Natural killer cell treated with Interleukin-12 subunit alpha and Interleukin-12 subunit beta and Interleukin-15 and Interleukin-18, amount 100 ng/mL, for 72 hours (primary cell): Measurements from ENCODE around the gene VANGL1. TPM values are rescaled to one million over a fixed set of nuclear protein-coding genes. Genes with fewer than 3 reads are reported as not detected.
A peak's percentile ranks its signal among the peaks of the same experiment; 100 is the strongest.

Source experiments
- ATAC-seq, 2 donors: fragments of 150-1000 bp; cut with Tn5 transposase in 1 of 2; sonication (Bioruptor Pico), chemical (Tn5 transposase) in 1 of 2; 2 replicates each; pipeline ENCODE4 v1.10.0; 2021
- DNase-seq: peaks from one replicate; pipeline ENCODE4 v3.0.0; 2022; ENCODE audit warnings: low spot score
- H3K27ac Mint-ChIP-seq, 2 donors: 1 replicate in 1 of 2; 2 replicates in 1 of 2; pipeline ENCODE4 v1.8.0; 2022; ENCODE audit warnings: mixed read lengths in 2 of 2, mild to moderate bottlenecking in 1 of 2, moderate library complexity in 1 of 2
- H3K27me3 Mint-ChIP-seq, 2 donors: 1 replicate in 1 of 2; 2 replicates in 1 of 2; pipeline ENCODE4 v1.8.0; 2022; ENCODE audit warnings: mixed read lengths in 2 of 2
- H3K36me3 Mint-ChIP-seq: one replicate; pipeline ENCODE4 v1.8.0; 2022; ENCODE audit warnings: mixed read lengths
- H3K4me1 Mint-ChIP-seq, 2 donors: 1 replicate in 1 of 2; 2 replicates in 1 of 2; pipeline ENCODE4 v1.8.0; 2022; ENCODE audit warnings: low read depth in 2 of 2, mixed read lengths in 2 of 2, mild to moderate bottlenecking in 1 of 2
- H3K4me3 Mint-ChIP-seq: one replicate; pipeline ENCODE4 v1.8.0; 2022; ENCODE audit warnings: mixed read lengths
- H3K9me3 Mint-ChIP-seq: 2 replicates; pipeline ENCODE4 v1.8.0; 2022; ENCODE audit warnings: mixed read lengths
- total RNA-seq, 2 donors: library from RNA; stranded (reverse); gene quantifications; one replicate each; pipeline ENCODE4 v1.2.3, GENCODE V29; 2022

VANGL1 gene
- total RNA-seq, 2 donors from 2014 or later = 6.5 to 7.3 TPM

DNA sequence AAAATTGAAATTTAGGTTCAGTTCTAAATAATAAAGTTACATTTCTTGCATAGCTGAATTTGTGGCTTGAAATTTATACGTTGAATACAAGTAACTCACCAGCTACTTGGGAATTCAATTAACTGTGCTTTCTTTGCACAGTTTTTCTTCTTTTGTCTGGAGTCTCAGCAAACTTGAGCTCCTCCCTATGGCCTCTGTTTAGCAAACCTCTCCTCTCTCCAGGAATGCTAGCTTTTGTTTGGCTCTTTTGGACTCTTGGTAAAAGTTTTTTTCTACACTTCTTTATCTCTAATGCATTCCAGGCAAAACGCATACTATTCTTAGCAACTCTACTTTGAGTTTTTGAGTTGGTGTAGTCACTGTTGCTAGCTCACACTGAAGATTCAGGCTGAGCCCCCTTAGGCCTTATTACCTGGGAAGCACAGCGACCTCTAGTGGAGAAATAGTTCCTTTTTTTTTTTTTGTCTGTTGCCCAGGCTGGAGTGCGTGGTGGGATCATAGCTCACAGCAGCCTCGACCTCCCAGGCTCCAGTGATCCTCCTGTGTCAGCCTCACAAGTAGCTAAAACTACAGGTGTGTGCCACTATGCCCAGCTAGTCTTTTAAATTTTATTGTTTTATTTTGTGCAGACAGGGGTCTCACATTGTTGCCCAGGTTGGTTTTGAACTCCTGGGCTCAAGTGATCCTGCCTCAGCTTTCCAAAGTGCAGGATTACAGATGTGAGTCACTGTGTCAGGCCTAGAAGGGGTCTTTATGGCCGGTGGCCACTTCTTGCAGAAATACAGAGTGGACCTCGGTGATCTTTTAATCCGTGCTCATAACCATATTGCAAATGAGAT, 65.0 kb downstream of the VANGL1 start:
- no peak for DNase-seq
- Mint-ChIP-seq H3K27ac (no peak overlapping the region), H3K36me3 (no peaks in the 10 kb centered on the region), H3K4me3 (no peak overlapping the region), H3K4me1 (no peaks in the 10 kb centered on the region), H3K27me3 (peaks cover 15 to 17% of the 10 kb centered on the region in 2 donors), H3K9me3 (no peaks in the 10 kb centered on the region)
- peak in 1 of 2 donors; percentile 54 for ATAC-seq

DNA sequence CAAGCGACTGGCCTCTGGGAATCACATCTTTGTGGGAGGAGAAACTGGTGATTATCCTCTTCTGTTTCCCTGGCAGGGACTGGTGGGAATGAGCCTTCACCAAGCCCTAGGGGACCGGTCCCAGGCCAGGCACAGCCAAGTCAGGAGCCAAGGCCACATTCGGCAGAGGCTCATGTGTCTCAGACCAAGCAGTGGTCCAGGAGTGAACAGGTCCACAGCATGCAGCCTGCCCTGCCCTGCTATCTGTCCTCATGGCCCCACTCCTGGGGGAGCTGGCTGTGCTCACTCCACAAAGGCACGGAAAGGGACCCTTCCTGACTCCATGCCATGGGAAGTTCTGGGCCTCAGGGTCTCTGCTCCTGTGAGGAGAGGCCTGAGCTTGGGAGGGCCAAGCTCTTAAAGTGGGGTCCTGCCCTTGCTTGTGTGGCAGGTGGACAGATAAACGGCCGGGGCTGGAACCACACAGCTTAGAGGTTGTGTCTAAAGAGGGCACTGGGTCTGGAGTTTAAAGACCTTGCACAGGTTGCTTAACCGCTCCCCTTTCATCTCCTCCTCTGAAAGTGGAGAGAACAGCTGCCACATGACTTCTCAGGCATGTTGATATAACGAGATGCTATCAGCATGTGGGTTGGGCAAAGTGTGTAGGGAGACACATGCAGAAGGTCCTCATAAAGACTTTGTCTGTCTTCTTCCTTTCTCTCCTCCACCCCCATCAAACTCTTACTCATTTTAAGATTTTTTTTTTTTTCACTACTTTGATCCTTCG, 69.3 kb downstream of the VANGL1 start:
- Mint-ChIP-seq H3K27ac (no peak overlapping the region), H3K4me3 (no peak overlapping the region), H3K9me3 (no peaks in the 10 kb centered on the region), H3K36me3 (no peaks in the 10 kb centered on the region), H3K4me1 (no peaks in the 10 kb centered on the region), H3K27me3 (peaks cover 13 to 17% of the 10 kb centered on the region in 2 donors)
- DNase-seq (no peak), ATAC-seq (peak in 1 of 2 donors; percentile 37)

GRCh38 chr1:115712911-115713609, 71.3 kb downstream of the VANGL1 start:
- peak in 1 of 2 donors; percentile 40 for ATAC-seq
- Mint-ChIP-seq H3K27me3 (peaks cover 14 to 21% of the 10 kb centered on the region in 2 donors), H3K9me3 (no peaks in the 10 kb centered on the region), H3K4me3 (no peak overlapping the region), H3K4me1 (no peaks in the 10 kb centered on the region), H3K36me3 (no peaks in the 10 kb centered on the region), H3K27ac (no peak overlapping the region)
- DNase-seq = no peak

DNA sequence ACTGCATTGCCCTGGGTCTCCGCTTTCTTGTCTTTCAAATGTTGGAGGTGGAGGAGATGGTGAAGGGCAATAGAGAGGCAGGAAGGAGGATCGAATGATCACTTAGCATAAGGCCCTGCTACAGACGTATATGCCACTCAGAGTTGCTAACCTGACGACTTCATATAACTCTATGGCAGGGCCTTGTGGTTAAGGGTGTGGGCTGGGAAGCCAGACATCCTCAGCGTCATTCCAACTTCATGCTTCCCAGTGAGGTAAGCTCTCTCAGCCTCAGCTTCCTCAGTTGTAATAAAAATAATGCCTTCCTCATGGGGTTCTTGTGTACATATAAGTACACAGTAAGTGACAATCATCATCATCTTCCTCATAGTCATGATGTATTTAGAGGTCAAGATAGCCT, 72.1 kb downstream of the VANGL1 start:
- peak in 1 of 2 donors; percentile 2 for ATAC-seq

GRCh38 chr1:115714572-115715141, 72.9 kb downstream of the VANGL1 start:
- Mint-ChIP-seq H3K27ac (no peak overlapping the region), H3K36me3 (no peaks in the 10 kb centered on the region), H3K9me3 (no peaks in the 10 kb centered on the region), H3K4me3 (no peak overlapping the region), H3K27me3 (peaks cover 15 to 28% of the 10 kb centered on the region in 2 donors), H3K4me1 (no peaks in the 10 kb centered on the region)
- no peak for ATAC-seq
- DNase-seq = no peak

More for the DNA sequence above, 72.1 kb downstream of the VANGL1 start:
- Mint-ChIP-seq H3K9me3 (no peaks in the 10 kb centered on the region), H3K27me3 (peaks cover 16 to 28% of the 10 kb centered on the region in 2 donors), H3K27ac (no peak overlapping the region), H3K36me3 (no peaks in the 10 kb centered on the region), H3K4me1 (no peaks in the 10 kb centered on the region), H3K4me3 (no peak overlapping the region)
- DNase-seq = no peak

- no peak for ATAC-seq
- no peak overlapping the region for H3K27ac Mint-ChIP-seq
- H3K4me3 Mint-ChIP-seq = no peak overlapping the region
- peaks cover 10 to 24% of the 10 kb centered on the region in 2 donors for H3K27me3 Mint-ChIP-seq
- H3K36me3 Mint-ChIP-seq = no peaks in the 10 kb centered on the region
- no peaks in the 10 kb centered on the region for H3K9me3 Mint-ChIP-seq
- no peaks in the 10 kb centered on the region for H3K4me1 Mint-ChIP-seq
- no peak for DNase-seq
Observed at GRCh38 chr1:115717541-115717940, 75.8 kb downstream of the VANGL1 start.

GRCh38 chr1:115718011-115718754, 76.4 kb downstream of the VANGL1 start:
- H3K4me1 Mint-ChIP-seq = no peaks in the 10 kb centered on the region
- no peak overlapping the region for H3K27ac Mint-ChIP-seq
- H3K27me3 Mint-ChIP-seq = peaks cover 10 to 24% of the 10 kb centered on the region in 2 donors
- DNase-seq (no peak), ATAC-seq (no peak)
- H3K36me3 Mint-ChIP-seq = no peaks in the 10 kb centered on the region
- H3K4me3 Mint-ChIP-seq = no peak overlapping the region
- no peaks in the 10 kb centered on the region for H3K9me3 Mint-ChIP-seq

- no peaks in the 10 kb centered on the region for H3K9me3 Mint-ChIP-seq
- H3K4me3 Mint-ChIP-seq = no peak overlapping the region
- no peak for DNase-seq
- H3K27me3 Mint-ChIP-seq = peaks cover 10 to 24% of the 10 kb centered on the region in 2 donors
- H3K4me1 Mint-ChIP-seq = no peaks in the 10 kb centered on the region
- H3K27ac Mint-ChIP-seq = no peak overlapping the region
- ATAC-seq = no peak
- no peaks in the 10 kb centered on the region for H3K36me3 Mint-ChIP-seq
Observed at GRCh38 chr1:115719285-115719684, 77.5 kb downstream of the VANGL1 start.

- H3K4me3 Mint-ChIP-seq = no peak overlapping the region
- DNase-seq = no peak
Observed at GRCh38 chr1:115722221-115722620, 80.5 kb downstream of the VANGL1 start.

GRCh38 chr1:115723756-115724155, 82.0 kb downstream of the VANGL1 start:
- Mint-ChIP-seq H3K4me1 (no peaks in the 10 kb centered on the region), H3K27me3 (peaks cover 5 to 9% of the 10 kb centered on the region in 2 donors), H3K4me3 (no peak overlapping the region), H3K27ac (no peak overlapping the region), H3K36me3 (no peaks in the 10 kb centered on the region), H3K9me3 (no peaks in the 10 kb centered on the region)
- DNase-seq (no peak), ATAC-seq (no peak)

More at GRCh38 chr1:115722221-115722620, 80.5 kb downstream of the VANGL1 start:
- Mint-ChIP-seq H3K27ac (no peak overlapping the region), H3K27me3 (peaks cover 13 to 21% of the 10 kb centered on the region in 2 donors), H3K4me1 (no peaks in the 10 kb centered on the region), H3K36me3 (no peaks in the 10 kb centered on the region), H3K9me3 (no peaks in the 10 kb centered on the region)
- no peak for ATAC-seq

DNA sequence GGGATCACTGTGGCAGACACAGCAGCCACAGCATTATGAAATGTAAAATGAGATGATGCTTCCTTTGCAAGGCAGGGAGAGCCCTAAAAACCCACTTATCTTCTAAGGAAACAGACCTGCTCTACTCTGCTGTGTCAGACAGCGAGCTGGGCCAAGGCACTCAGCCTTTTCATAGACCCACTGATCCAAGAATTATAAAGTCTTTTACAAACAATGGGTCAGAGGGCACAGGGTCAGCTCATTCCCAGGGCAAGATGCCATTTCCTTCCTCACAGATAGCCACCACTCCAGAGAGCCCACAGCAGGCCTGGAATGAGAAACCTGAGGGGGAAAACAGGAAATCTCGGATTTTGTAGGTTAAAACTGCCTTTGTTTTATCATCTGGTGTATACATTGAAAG, 83.8 kb downstream of the VANGL1 start:
- Mint-ChIP-seq H3K27ac (no peak overlapping the region), H3K27me3 (peaks cover 6 to 14% of the 10 kb centered on the region in 2 donors), H3K9me3 (no peaks in the 10 kb centered on the region), H3K4me1 (no peaks in the 10 kb centered on the region), H3K36me3 (no peaks in the 10 kb centered on the region), H3K4me3 (no peak overlapping the region)
- no peak for DNase-seq
- ATAC-seq = no peak

- Mint-ChIP-seq H3K4me1 (no peaks in the 10 kb centered on the region), H3K9me3 (no peaks in the 10 kb centered on the region), H3K4me3 (no peak overlapping the region), H3K36me3 (no peaks in the 10 kb centered on the region), H3K27me3 (peaks cover 12 to 17% of the 10 kb centered on the region in 2 donors), H3K27ac (no peak overlapping the region)
- no peak for ATAC-seq
- no peak for DNase-seq
Observed at GRCh38 chr1:115726161-115726560, 84.4 kb downstream of the VANGL1 start.

DNA sequence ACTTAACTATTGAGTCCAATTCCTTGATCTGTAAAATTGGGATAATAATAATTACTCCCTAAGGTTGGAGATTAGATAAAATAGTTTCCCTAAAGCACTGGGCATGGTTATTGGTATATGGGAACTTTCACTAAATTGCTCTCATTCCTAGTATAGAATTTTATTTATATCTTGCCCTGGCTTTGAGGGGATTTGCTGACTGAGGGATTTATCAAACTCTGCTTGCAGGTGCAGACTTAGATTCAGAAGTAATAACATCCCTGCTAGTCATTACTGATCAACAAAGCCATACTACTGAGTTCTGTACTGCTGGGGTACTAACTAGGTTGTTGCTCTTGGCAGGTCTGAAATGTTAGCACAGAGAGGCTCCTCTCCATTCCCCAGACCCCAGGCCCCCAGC, 84.8 kb downstream of the VANGL1 start:
- Mint-ChIP-seq H3K9me3 (no peaks in the 10 kb centered on the region), H3K4me1 (no peaks in the 10 kb centered on the region), H3K27me3 (peaks cover 16 to 17% of the 10 kb centered on the region in 2 donors), H3K36me3 (no peaks in the 10 kb centered on the region), H3K4me3 (no peak overlapping the region), H3K27ac (no peak overlapping the region)
- ATAC-seq = no peak
- no peak for DNase-seq
